GM18861 (cell line): ENCODE data around the gene ELOVL6.
A peak's percentile ranks its signal among the peaks of the same experiment; 100 is the strongest.
"Not testable (repeated sequence)": the region's sequence is repeated elsewhere in the genome, so short reads cannot be mapped to it uniquely, and the experiment has no call there.

Experiments used
- ATAC-seq: cut with Tn5 transposase; IDR thresholded peaks from one replicate; pipeline ENCODE4 v1.9.1; 2021; ENCODE audit not compliant: unreplicated experiment

The ELOVL6 gene

GRCh38 chr4:110196871-110197528, 1.4 kb downstream of the ELOVL6 start:
- ATAC-seq, result peak; percentile 7

- peak; percentile 17 for ATAC-seq
These were observed 2.1 kb downstream of the ELOVL6 start for GRCh38 chr4:110196206-110196870.

- peak; percentile 10 for ATAC-seq
These were observed 2.7 kb downstream of the ELOVL6 start for GRCh38 chr4:110195561-110196205.

GRCh38 chr4:110193822-110194761, 4.3 kb downstream of the ELOVL6 start:
- peak; percentile 82 for ATAC-seq

- not testable (repeated sequence) for ATAC-seq
These were observed 5.1 kb downstream of the ELOVL6 start for GRCh38 chr4:110193287-110193686.

GRCh38 chr4:110190249-110190648, 8.2 kb downstream of the ELOVL6 start:
- ATAC-seq, result no peak

- peak; percentile 83 for ATAC-seq
These were observed 10.3 kb downstream of the ELOVL6 start for GRCh38 chr4:110188113-110188512.

- ATAC-seq, result no peak
These were observed 13.6 kb downstream of the ELOVL6 start for GRCh38 chr4:110184791-110185155.

GRCh38 chr4:110184140-110184790, 14.2 kb downstream of the ELOVL6 start:
- ATAC-seq, result no peak

- no peak for ATAC-seq
These were observed 14.8 kb downstream of the ELOVL6 start for GRCh38 chr4:110183643-110184042.

- no peak for ATAC-seq
These were observed 15.4 kb downstream of the ELOVL6 start for GRCh38 chr4:110183058-110183457.

GRCh38 chr4:110181890-110182289, 16.5 kb downstream of the ELOVL6 start:
- no peak for ATAC-seq

GRCh38 chr4:110175634-110176033, 22.8 kb downstream of the ELOVL6 start:
- ATAC-seq, result no peak

GRCh38 chr4:110172972-110173371, 25.4 kb downstream of the ELOVL6 start:
- ATAC-seq, result no peak

- no peak for ATAC-seq
These were observed 26.4 kb downstream of the ELOVL6 start for GRCh38 chr4:110171971-110172370.

GRCh38 chr4:110170861-110171260, 27.6 kb downstream of the ELOVL6 start:
- no peak for ATAC-seq

GRCh38 chr4:110165382-110166286, 32.8 kb downstream of the ELOVL6 start:
- peak; percentile 82 for ATAC-seq

GRCh38 chr4:110164856-110165255, 33.6 kb downstream of the ELOVL6 start:
- no peak for ATAC-seq

GRCh38 chr4:110164251-110164650, 34.2 kb downstream of the ELOVL6 start:
- no peak for ATAC-seq
